Prostate gland (tissue), 2 donors: ENCODE measurements around the gene IRX5. TPM values are rescaled to one million over a fixed set of nuclear protein-coding genes. Genes with fewer than 3 reads are reported as not detected.

Experiments
- DNase-seq: peaks from one replicate; pipeline ENCODE4 v3.0.0-alpha.2; 2019; ENCODE audit warnings: low spot score
- H3K27ac ChIP-seq, 2 donors: fragments of 200-600 bp; sonication (generic); 2 replicates each; pipeline ENCODE4 v1.5.1; 2017 to 2019
- H3K27me3 ChIP-seq: fragments of 200-600 bp; sonication (generic); replicated peaks from 2 replicates; pipeline ENCODE4 v1.5.1; 2019; ENCODE audit not compliant: insufficient read depth
- H3K36me3 ChIP-seq, 2 donors: fragments of 200-600 bp; sonication (generic); 1 replicate in 1 of 2; 2 replicates in 1 of 2; pipeline versions ENCODE4 v1.5.1 to v1.8.1; 2017 to 2019
- H3K4me1 ChIP-seq: fragments of 200-600 bp; sonication (generic); replicated peaks from 2 replicates; pipeline ENCODE4 v1.5.1; 2019
- H3K4me3 ChIP-seq, 2 donors: fragments of 200-600 bp; sonication (generic); 2 replicates each; pipeline ENCODE4 v1.5.1; 2017 to 2019
- H3K9me3 ChIP-seq: fragments of 200-600 bp; sonication (generic); 2 replicates; pipeline ENCODE4 v1.5.1; 2017
- CTCF ChIP-seq, 4 experiments: fragments of 200-600 bp in 2 of 4; fragments of 450-650 bp in 2 of 4; sonication (generic) in 2 of 4; IDR thresholded peaks; 1 replicate in 3 of 4; 2 replicates in 1 of 4; pipeline ENCODE4 v1.5.1; 2016 to 2019; ENCODE audit warnings: antibody characterized with exemption in 4 of 4, mild to moderate bottlenecking in 2 of 4, moderate library complexity in 2 of 4
- POLR2A ChIP-seq: fragments of 450-650 bp; IDR thresholded peaks from one replicate; pipeline ENCODE4 v1.6.1; 2016; ENCODE audit warnings: antibody characterized with exemption, mild to moderate bottlenecking
- POLR2AphosphoS5 ChIP-seq: sonication (generic); formaldehyde crosslinking; IDR thresholded peaks from one replicate; pipeline ENCODE4 v1.6.1; 2017; ENCODE audit warnings: antibody characterized with exemption
- WGBS: methylation state at CpG from one replicate; pipeline ENCODE4 v1.1.5; 2018; 5-methylcytosine and 5-hydroxymethylcytosine counted together
- intact Hi-C: fragments of 100-400 bp; cut with DNase I; formaldehyde crosslinking; loops from one replicate; pipeline ENCODE4 v1.14.2; 2022
- total RNA-seq, 2 donors: library from RNA; depleted of rRNA; stranded (reverse); fragments of >200 nt; gene quantifications; one replicate each; pipeline ENCODE4 v1.1.0, GENCODE V29; 2016

IRX5 gene
- total RNA-seq, 2 donors from 2014 or later = 12.7 to 38.8 TPM

- H3K9me3 ChIP-seq = no peaks in the 10 kb centered on the region
- H3K27me3 ChIP-seq = no peaks in the 10 kb centered on the region
- DNase-seq = no peak
- intact Hi-C loops = no loop called here
- H3K4me1 ChIP-seq = no peaks in the 10 kb centered on the region
- H3K27ac ChIP-seq = no peak overlapping the region
- no peak overlapping the region for H3K4me3 ChIP-seq
- H3K36me3 ChIP-seq = no peaks in the 10 kb centered on the region
- TF ChIP-seq POLR2AphosphoS5 (no peak), POLR2A (no peak), CTCF (IDR thresholded peaks at IDR 0.05) (no peak)
Observed at GRCh38 chr16:54968011-54968410, 37.3 kb downstream of the IRX5 start.

- intact Hi-C loops = no loop called here
- WGBS = 89% methylated on average over 6 of the region's 6 CpGs
- Histone ChIP-seq H3K27ac (no peak overlapping the region), H3K36me3 (no peaks in the 10 kb centered on the region), H3K4me3 (no peak overlapping the region), H3K9me3 (no peaks in the 10 kb centered on the region), H3K27me3 (no peaks in the 10 kb centered on the region), H3K4me1 (no peaks in the 10 kb centered on the region)
- TF ChIP-seq CTCF (IDR thresholded peaks at IDR 0.05) (no peak), POLR2AphosphoS5 (no peak), POLR2A (no peak)
- no peak for DNase-seq
Observed at GRCh38 chr16:54968784-54969183, 38.1 kb downstream of the IRX5 start.

GRCh38 chr16:54970016-54970415, 39.4 kb downstream of the IRX5 start:
- Histone ChIP-seq H3K9me3 (no peaks in the 10 kb centered on the region), H3K27me3 (no peaks in the 10 kb centered on the region), H3K36me3 (no peaks in the 10 kb centered on the region), H3K4me1 (no peaks in the 10 kb centered on the region), H3K27ac (no peak overlapping the region), H3K4me3 (no peak overlapping the region)
- DNase-seq = no peak
- TF ChIP-seq POLR2AphosphoS5 (no peak), CTCF (IDR thresholded peaks at IDR 0.05) (no peak), POLR2A (no peak)
- intact Hi-C loops = no loop called here
- 94% methylated on average over 5 of the region's 5 CpGs for WGBS

GRCh38 chr16:54974367-54974766, 43.7 kb downstream of the IRX5 start:
- H3K4me1 ChIP-seq = no peaks in the 10 kb centered on the region
- no peaks in the 10 kb centered on the region for H3K9me3 ChIP-seq
- intact Hi-C loops = no loop called here
- H3K4me3 ChIP-seq = no peak overlapping the region
- DNase-seq = no peak
- TF ChIP-seq POLR2A = no peak
- TF ChIP-seq CTCF (IDR thresholded peaks at IDR 0.05) = no peak
- no peak for TF ChIP-seq POLR2AphosphoS5
- no peaks in the 10 kb centered on the region for H3K27me3 ChIP-seq
- WGBS = 32% methylated on average over 5 of the region's 5 CpGs
- H3K27ac ChIP-seq = no peak overlapping the region
- H3K36me3 ChIP-seq = no peaks in the 10 kb centered on the region

GRCh38 chr16:54976651-54977200, 46.1 kb downstream of the IRX5 start:
- TF ChIP-seq POLR2AphosphoS5 (no peak), POLR2A (no peak), CTCF (IDR thresholded peaks at IDR 0.05) (no peak)
- intact Hi-C loops = no loop called here
- no peaks in the 10 kb centered on the region for H3K4me1 ChIP-seq
- H3K9me3 ChIP-seq = no peaks in the 10 kb centered on the region
- DNase-seq = no peak
- no peaks in the 10 kb centered on the region for H3K27me3 ChIP-seq
- H3K36me3 ChIP-seq = no peaks in the 10 kb centered on the region
- H3K4me3 ChIP-seq = no peak overlapping the region
- H3K27ac ChIP-seq = no peak overlapping the region
- WGBS = 92% methylated on average over 13 of the region's 13 CpGs
